Embryonic facial prominence (tissue), 1 donor: ENCODE results near the gene TMEM50B.
"Not testable (repeated sequence)": the region's sequence is repeated elsewhere in the genome, so short reads cannot be mapped to it uniquely, and the experiment has no call there.

Experiments used
- DNase-seq: peaks from one replicate; pipeline ENCODE4 v3.0.0-alpha.2; 2016; ENCODE audit errors: extremely low spot score

The TMEM50B gene

DNA sequence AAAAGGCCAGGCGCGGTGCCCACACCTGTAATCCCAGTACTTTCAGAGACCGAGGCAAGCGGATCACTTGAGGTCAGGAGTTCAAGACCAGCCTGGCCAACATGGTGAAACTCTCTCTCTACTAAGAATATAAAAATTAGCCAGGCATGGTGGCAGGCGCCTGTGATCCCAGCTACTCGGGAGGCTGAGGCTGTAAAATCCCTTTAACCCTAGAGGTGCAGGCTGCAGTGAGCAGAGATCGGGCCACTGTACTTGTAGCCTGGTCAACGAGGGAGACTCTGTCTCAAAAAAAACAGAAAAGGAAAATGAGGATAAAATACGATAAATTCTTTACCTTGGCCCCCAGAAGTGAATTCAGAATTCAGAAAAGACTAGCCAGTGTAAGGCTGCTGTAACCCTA lies 1.6 kb downstream of the TMEM50B start:
- DNase-seq = no peak

DNA sequence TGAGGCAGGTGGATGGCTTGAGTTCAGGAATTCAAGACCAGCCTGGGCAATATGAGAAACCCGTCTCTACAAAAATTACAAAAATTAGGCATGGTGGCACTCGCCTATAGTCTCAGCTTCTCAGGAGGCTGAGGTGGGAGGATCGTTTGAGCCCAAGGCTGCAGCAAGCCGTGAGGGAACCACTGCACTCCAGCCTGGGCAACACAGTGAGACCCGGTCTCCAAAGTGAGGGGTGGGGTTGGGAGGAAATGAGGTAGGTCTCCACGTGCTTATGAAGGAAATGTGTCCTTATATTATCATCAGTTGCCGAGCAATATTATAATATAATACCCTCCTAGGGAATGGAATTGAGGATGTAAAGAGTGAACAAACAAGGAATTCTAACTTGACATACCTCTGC lies 2.7 kb downstream of the TMEM50B start:
- no peak for DNase-seq

DNA sequence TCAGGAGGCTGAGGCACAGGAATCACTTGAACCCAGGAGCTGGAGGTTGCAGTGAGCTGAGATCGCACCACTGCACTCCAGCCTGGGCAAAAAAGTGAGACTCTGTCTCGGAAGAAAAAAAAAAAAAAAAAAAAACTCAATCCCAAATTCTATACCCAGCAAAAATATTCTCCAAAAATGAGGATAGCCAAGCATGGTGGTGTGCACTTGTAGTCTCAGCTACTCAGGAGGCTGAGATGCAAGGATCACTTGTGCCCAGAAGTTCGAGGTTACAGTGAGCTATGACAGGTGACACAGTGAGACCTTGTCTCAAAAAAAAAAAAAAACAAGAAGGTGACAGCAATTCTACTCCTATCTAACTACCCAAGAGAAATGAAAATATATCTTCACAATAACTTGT lies 6.4 kb downstream of the TMEM50B start:
- no peak for DNase-seq

DNA sequence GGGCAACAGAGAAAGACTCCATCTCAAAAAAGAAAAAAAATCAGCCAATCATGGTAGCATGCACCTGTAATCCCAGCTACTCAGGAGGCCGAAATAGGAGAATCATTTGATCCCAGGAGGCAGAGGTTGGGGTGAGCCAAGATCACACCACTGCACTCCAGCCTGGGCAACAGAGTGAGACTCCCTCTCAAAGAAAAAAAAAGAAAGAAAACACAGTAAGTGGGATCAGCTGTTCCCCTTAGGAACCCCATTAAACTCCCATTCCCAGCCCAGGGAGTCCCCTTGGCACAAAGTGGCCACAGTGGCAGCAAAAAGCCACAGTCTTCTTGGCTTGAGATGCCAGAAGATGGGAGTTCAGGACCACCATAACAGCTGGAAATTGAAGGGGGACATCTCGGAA lies 9.1 kb downstream of the TMEM50B start:
- no peak for DNase-seq

DNA sequence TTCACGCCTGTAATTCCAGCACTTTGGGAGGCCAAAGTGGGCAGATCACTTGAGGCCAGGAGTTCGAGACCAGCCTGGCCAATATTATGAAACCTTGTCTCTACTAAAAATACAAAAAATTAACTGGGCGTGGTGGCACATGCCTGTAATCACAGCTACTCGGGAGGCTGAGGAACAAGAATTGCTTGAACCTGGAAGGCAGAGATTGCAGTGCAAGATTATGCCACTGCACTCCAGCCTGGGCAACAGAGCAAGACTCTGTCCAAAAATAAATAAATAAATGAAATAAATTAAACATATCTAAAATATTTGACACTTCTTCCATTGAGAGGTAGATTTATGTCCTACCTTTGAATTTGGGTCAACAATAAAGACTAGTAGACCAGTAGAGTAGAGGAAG lies 10.6 kb downstream of the TMEM50B start:
- not testable (repeated sequence) for DNase-seq

DNA sequence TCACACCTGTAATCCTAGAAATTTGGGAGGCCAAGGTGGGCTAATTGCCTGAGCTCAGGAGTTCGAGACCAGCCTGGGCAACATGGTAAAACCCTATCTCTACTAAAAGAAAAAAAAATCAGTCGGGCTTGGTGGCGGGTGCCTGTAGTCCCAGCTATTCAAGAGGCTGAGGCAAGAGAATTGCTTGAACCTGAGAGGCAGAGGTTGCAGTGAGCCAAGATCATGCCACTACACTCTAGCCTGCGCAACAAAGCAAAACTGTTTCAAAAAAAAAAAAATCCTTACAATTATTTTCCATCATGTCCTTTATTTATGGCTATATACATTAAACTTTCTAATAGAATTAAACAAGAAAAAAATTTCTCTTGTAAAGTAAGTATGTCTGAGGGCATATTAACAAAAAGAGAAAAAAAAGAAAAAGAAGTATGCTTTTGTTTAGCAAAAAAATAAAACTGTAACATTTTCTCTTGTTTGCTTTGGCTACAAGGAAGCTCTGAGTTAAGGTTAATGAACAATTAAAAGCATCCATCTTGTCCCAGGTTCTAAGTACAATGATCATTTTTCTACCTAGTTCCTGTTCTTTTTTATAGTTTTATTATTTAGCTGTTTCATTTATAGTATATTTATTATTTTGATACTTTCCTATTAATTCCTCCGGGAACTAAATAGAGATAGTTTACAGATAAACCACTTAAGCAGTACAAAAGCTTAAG lies 18.1 kb downstream of the TMEM50B start:
- no peak for DNase-seq

DNA sequence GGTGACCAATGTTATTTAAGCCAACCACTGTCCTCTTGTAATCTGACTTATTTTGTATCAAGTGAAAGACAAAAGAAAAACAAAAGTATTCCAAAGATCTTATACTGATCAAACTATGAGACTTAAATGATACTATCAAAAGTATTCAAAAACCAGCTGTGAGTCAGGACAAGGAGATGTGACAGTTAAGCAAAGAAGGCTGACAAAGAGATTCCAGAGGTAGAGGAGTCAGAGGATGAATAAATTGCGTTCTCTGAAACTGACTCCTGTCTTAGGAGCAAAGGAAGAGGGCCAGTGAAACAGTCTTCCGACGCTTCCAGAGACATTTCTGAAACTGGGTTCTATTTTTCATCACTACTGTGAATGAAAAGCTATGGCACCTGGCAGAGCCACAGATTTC lies 20.9 kb downstream of the TMEM50B start:
- no peak for DNase-seq

DNA sequence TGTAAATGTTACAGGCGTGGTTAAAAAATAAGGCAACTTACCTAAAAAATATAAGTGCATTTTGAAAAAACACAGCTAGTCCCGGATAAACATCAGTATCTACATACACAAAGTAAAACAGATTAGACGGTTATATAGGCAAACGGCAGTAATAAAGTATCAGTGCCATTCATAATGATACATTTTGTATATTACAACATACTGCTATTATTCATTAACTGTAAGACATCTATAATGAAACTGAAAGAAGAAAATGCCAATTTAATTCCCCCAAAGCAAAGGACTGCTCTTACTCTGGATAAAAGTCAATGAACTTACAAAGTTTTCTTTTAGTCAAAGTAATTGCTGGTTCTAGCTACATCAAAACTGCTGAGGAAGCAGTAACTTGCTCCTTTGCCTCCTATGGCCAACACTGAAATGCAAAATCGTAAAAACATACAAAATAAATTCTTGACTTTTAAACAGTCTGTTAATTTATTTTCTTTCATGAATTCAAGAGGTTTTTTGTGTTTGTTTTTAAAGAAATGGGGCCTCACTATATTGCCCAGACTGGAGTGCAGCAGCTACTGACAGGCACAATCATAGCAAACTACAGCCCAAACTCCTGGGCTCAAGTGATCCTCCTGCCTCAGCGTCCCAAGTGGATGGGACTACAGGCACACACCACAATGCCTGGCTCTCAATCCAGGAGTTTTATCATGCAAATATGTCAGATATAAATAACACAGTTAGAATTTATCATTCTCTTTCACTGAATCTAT lies 23.9 kb downstream of the TMEM50B start:
- no peak for DNase-seq

- DNase-seq = no peak
These were observed 27.4 kb downstream of the TMEM50B start for GRCh38 chr21:33452362-33452761.

- no peak for DNase-seq
These were observed 28.1 kb downstream of the TMEM50B start for GRCh38 chr21:33451634-33452071.

DNA sequence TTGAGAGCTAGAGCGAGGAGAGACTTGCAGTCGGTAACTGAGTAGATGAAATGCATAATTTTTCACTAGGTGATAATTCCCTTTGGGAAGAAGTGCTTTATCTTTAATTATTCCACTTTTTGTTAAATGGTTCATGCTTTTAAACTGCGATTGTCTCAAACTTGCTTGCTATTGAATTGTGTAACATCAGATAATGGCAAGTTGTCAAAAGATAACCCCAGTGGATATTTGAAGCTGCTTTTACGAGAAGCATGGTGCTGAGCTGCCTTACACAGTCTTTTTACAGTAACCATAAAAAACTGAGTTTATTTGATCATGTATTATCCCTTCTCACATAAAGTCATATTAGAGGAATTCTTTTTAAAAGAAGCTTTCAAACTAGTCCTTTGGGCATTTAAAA lies 30.2 kb downstream of the TMEM50B start:
- no peak for DNase-seq

DNA sequence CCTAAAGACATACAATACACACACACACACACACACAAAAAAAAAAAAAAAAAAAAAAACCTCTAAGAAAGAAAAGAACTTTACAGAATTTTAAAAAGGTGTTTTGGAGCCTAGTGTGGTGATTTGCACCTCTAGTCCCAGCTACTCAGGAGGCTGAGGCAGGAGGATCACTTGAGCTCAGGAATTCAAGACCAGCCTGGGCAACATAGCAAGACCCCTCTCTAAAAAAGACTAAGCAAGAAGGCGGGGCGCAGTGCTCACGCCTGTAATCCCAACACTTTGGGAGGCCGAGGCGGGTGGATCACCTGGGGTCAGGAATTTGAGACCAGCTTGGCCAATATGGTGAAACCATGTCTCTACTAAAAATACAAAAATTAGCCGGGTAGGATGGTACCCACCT lies 33.2 kb downstream of the TMEM50B start:
- DNase-seq = not testable (repeated sequence)

DNA sequence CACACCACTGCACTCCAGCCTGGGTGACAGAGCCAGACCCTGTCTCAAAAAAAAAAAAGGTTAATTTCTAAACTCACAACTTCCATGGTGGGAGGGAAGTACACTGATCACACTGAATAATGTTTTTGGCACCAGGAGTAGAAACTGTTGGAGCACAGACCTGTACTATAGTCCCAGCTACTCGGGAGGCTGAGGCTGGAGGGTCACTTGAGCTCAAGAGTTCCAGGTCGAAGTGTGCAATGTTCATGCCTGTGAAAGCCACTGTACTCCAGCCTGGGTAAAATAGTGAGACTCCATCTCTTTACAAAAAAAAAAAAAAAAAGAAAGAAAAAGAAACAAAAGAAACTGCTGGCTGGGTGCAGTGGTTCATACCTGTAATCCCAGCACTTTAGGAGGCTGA lies 35.3 kb downstream of the TMEM50B start:
- DNase-seq = no peak

GRCh38 chr21:33443194-33443593 lies 36.6 kb downstream of the TMEM50B start:
- no peak for DNase-seq

GRCh38 chr21:33441489-33442477 lies 38.0 kb downstream of the TMEM50B start:
- DNase-seq = no peak

DNA sequence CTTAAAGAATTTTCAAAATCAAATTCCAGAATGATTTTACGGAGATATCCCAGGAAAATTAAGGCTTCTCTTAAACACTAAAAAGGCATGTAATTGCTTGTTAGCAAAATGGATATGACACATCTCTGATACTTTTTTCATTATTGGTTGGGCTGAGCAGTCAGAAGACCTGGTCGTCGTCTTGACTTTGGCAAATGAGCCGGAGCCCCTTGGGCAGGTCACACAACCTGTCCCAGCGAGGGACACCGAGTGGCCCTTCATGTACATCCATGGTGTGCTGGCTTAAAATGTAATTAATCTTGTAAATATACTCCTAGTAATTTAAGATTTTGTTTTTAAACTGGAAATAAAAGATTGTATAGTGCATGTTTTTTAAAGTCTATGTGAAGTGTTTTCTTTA lies 42.6 kb downstream of the TMEM50B start:
- DNase-seq = no peak

DNA sequence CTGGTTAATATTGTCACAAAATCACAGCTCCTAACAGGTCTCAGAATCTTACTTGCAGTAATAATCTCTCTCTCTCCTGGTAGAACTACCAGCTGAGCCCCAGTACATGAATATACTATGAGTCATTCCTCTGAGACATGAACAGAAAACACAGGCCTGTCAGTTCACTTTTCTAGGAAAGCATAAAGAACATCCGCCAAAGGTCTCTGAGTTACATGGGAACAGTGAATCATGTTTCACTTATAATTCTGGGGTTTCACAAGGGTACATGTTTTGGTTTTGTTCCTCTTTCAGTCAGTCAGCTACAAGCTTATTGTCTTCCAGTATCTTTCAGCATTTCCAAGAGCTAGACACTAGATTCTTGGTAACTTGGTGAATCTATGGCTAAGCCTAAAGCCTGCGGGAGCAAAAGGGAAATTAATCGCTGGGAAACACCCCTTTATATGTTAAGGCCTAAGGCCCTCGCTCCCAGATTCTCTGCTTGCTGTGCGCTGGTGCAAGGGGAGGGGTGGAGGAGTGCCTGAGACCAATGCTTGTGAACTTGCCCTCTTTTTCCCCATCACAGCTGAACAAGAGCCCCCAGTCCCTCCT lies 44.9 kb downstream of the TMEM50B start:
- DNase-seq = no peak

- no peak for DNase-seq
These were observed 46.2 kb downstream of the TMEM50B start for GRCh38 chr21:33433425-33434114.

GRCh38 chr21:33433001-33433400 lies 46.8 kb downstream of the TMEM50B start:
- DNase-seq = no peak

GRCh38 chr21:33432496-33432895 lies 47.3 kb downstream of the TMEM50B start:
- no peak for DNase-seq

DNA sequence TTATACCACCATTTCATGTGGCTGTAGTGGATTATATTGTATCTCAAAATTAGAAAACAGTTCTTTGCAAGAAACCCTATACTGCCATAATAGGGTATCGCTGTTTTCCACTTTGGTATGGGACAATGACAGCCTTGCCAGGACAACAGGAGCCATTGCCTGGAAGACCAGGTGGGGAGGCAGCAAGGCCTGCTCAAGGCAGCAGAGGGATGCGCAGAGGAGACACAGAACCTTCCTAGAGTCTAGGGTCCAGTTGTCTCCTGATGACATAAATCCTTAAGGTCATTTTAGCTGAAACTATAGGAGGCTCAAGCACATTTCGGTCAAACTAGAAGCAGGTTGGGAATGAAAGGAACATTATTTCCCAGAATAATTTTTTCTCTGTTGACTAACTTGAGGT lies 48.9 kb downstream of the TMEM50B start:
- DNase-seq = no peak
